ENCODE results near the gene GPC3. TPM values are rescaled to one million over a fixed set of nuclear protein-coding genes. Genes with fewer than 3 reads are reported as not detected.

Gene GPC3
- total and polyA plus RNA-seq, 4 donors: 8.3 to 270 (median 52.4) TPM

DNA sequence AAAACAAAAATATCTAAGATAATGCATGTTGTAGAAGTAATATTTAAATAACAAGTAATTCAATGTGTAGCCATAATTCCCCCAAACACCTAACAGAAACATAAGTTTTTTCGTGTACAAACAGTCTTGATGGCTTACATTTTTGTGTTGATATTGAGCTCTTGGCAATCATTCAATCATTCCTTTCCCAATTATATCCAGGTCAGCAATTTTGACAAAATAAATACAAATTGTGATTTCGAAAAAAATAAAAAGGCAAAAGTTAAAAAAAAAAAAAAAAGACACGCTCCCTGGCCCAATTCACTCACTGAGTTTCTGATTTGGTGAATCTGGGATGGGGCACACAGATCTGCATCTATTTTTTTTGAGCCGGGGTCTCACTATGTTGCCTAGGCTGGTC is 382.5 kb downstream of the GPC3 start:
- Histone ChIP-seq H3K4me1 (ENCODE audit: control insufficient read depth in 5 of 5, insufficient read depth in 5 of 5, low read length in 5 of 5) (peaks cover 0 to 8% (median 0%) of the 10 kb centered on the region in 5 donors), H3K9ac (ENCODE audit: insufficient read depth in 1 of 2, low read length in 2 of 2) (no peak overlapping the region), H3K4me3 (no peak overlapping the region), H3K27ac (ENCODE audit: low read depth in 1 of 2, low read length in 1 of 2) (no peak overlapping the region), H3K27me3 (ENCODE audit: control insufficient read depth in 3 of 3, insufficient read depth in 3 of 3, low read length in 2 of 3) (peaks cover 0 to 14% (median 7%) of the 10 kb centered on the region in 3 donors), H3K36me3 (ENCODE audit: control insufficient read depth in 4 of 4, insufficient read depth in 4 of 4, low read length in 4 of 4) (no peaks in the 10 kb centered on the region), H3K9me3 (ENCODE audit: control insufficient read depth in 4 of 4, insufficient read depth in 3 of 4, low read length in 3 of 4) (no peaks in the 10 kb centered on the region)
- ATAC-seq (ENCODE audit: insufficient read depth, low FRiP score): no peak
- 79 to 94% methylated on average over 4 of the region's 4 CpGs for WGBS, 2 donors
- DNase-seq: no peak
- TF ChIP-seq, protein P1, sequence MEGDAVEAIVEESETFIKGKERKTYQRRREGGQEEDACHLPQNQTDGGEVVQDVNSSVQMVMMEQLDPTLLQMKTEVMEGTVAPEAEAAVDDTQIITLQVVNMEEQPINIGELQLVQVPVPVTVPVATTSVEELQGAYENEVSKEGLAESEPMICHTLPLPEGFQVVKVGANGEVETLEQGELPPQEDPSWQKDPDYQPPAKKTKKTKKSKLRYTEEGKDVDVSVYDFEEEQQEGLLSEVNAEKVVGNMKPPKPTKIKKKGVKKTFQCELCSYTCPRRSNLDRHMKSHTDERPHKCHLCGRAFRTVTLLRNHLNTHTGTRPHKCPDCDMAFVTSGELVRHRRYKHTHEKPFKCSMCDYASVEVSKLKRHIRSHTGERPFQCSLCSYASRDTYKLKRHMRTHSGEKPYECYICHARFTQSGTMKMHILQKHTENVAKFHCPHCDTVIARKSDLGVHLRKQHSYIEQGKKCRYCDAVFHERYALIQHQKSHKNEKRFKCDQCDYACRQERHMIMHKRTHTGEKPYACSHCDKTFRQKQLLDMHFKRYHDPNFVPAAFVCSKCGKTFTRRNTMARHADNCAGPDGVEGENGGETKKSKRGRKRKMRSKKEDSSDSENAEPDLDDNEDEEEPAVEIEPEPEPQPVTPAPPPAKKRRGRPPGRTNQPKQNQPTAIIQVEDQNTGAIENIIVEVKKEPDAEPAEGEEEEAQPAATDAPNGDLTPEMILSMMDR (IDR thresholded peaks at IDR 0.05; ENCODE audit: control extremely low read depth, extremely low read depth): no peak

DNA sequence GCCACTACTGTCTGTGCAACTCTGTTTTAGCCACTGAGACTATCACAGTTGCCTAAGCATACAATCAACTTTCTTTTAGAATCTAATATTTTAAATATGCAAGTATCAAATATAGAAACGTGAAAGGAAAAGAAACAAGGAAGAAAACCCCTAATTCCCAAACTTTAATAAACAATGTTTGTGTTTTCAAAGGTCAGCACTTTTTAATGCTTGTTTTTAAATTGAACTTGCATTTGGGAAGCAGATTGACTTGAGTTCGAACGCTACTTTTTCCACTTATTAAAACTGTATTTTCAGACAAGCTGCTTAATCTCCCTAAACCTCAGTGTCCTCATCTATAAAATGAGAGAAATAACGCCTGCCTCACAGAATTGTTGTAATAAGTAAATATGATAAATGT is 384.3 kb downstream of the GPC3 start:
- H3K36me3 ChIP-seq (ENCODE audit: control insufficient read depth in 4 of 4, insufficient read depth in 4 of 4, low read length in 4 of 4): no peaks in the 10 kb centered on the region
- no peak overlapping the region for H3K27ac ChIP-seq (ENCODE audit: low read depth in 1 of 2, low read length in 1 of 2)
- 69 to 84% methylated on average over 4 of the region's 4 CpGs for WGBS, 2 donors
- DNase-seq (no peak), ATAC-seq (ENCODE audit: insufficient read depth, low FRiP score) (no peak)
- H3K9ac ChIP-seq (ENCODE audit: insufficient read depth in 1 of 2, low read length in 2 of 2): no peak overlapping the region
- H3K4me3 ChIP-seq: no peak overlapping the region
- no peaks in the 10 kb centered on the region for H3K9me3 ChIP-seq (ENCODE audit: control insufficient read depth in 4 of 4, insufficient read depth in 3 of 4, low read length in 3 of 4)
- peaks cover 0 to 8% (median 0%) of the 10 kb centered on the region in 5 donors for H3K4me1 ChIP-seq (ENCODE audit: control insufficient read depth in 5 of 5, insufficient read depth in 5 of 5, low read length in 5 of 5)
- H3K27me3 ChIP-seq (ENCODE audit: control insufficient read depth in 3 of 3, insufficient read depth in 3 of 3, low read length in 2 of 3): peaks cover 0 to 22% (median 7%) of the 10 kb centered on the region in 3 donors
- TF ChIP-seq, protein P1 (IDR thresholded peaks at IDR 0.05; ENCODE audit: control extremely low read depth, extremely low read depth): no peak

DNA sequence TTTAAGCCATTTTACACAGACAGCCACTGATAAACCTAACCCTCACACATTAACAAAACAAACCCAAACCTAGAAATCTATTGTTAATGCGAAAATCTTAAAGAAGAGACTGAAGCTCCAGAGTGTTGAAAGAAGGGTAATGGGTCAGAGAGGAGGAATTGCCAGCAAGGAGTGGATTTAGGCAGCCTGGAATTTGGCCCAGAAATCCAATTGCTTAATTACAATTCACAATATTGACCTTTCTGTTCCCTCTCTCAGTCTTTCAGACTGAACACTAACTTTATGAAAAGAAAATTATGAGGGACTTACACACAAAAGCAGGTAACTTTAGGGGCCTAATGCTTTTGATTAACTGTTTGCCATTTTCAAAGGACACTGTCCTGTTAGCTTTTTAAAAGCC is 384.9 kb downstream of the GPC3 start:
- Histone ChIP-seq H3K9me3 (ENCODE audit: control insufficient read depth in 4 of 4, insufficient read depth in 3 of 4, low read length in 3 of 4) (no peaks in the 10 kb centered on the region), H3K4me1 (ENCODE audit: control insufficient read depth in 5 of 5, insufficient read depth in 5 of 5, low read length in 5 of 5) (peaks cover 0 to 8% (median 0%) of the 10 kb centered on the region in 5 donors), H3K27ac (ENCODE audit: low read depth in 1 of 2, low read length in 1 of 2) (no peak overlapping the region), H3K27me3 (ENCODE audit: control insufficient read depth in 3 of 3, insufficient read depth in 3 of 3, low read length in 2 of 3) (peaks cover 0 to 24% (median 7%) of the 10 kb centered on the region in 3 donors), H3K36me3 (ENCODE audit: control insufficient read depth in 4 of 4, insufficient read depth in 4 of 4, low read length in 4 of 4) (peaks cover 0 to 3% (median 0%) of the 10 kb centered on the region in 4 donors), H3K4me3 (no peak overlapping the region), H3K9ac (ENCODE audit: insufficient read depth in 1 of 2, low read length in 2 of 2) (no peak overlapping the region)
- TF ChIP-seq, protein P1 (IDR thresholded peaks at IDR 0.05; ENCODE audit: control extremely low read depth, extremely low read depth): no peak
- DNase-seq: no peak
- 59 to 75% methylated on average over 1 of the region's 1 CpG for WGBS, 2 donors
- ATAC-seq (ENCODE audit: insufficient read depth, low FRiP score): no peak
